Stromal cell of bone marrow (primary cell): Measurements from ENCODE around the gene HDDC3.

Experiments used
- DNase-seq: peaks from one replicate; pipeline ENCODE4 v3.0.0-alpha.2; 2012; ENCODE audit warnings: low read depth

Gene HDDC3

GRCh38 chr15:90931828-90932659 lies at the start of gene HDDC3:
HDDC3 (minus strand) TSS chr15:90932549; CDS start chr15:90932540, 9 bp downstream.
- peak; percentile 74 for DNase-seq

GRCh38 chr15:90982135-90982534 lies 49.8 kb upstream of the HDDC3 start:
- no peak for DNase-seq

- DNase-seq = no peak
These were observed 49.3 kb upstream of the HDDC3 start for GRCh38 chr15:90981681-90982080.

GRCh38 chr15:90979582-90979981 lies 47.2 kb upstream of the HDDC3 start:
- DNase-seq = no peak

- DNase-seq = no peak
These were observed 41.9 kb upstream of the HDDC3 start for GRCh38 chr15:90974216-90974615.

GRCh38 chr15:90972133-90972532 lies 39.8 kb upstream of the HDDC3 start:
- DNase-seq = no peak

GRCh38 chr15:90970274-90970673 lies 37.9 kb upstream of the HDDC3 start:
- no peak for DNase-seq

GRCh38 chr15:90968434-90968833 lies 36.1 kb upstream of the HDDC3 start:
- DNase-seq = no peak

GRCh38 chr15:90967206-90967605 lies 34.9 kb upstream of the HDDC3 start:
- no peak for DNase-seq

GRCh38 chr15:90966262-90966661 lies 33.9 kb upstream of the HDDC3 start:
- DNase-seq = no peak

GRCh38 chr15:90962021-90962420 lies 29.7 kb upstream of the HDDC3 start:
- DNase-seq = no peak

GRCh38 chr15:90960298-90961091 lies 28.1 kb upstream of the HDDC3 start:
- no peak for DNase-seq

- peak; percentile 44 for DNase-seq
These were observed 27.5 kb upstream of the HDDC3 start for GRCh38 chr15:90959894-90960293.

GRCh38 chr15:90959028-90959595 lies 26.8 kb upstream of the HDDC3 start:
- no peak for DNase-seq

GRCh38 chr15:90957791-90958190 lies 25.4 kb upstream of the HDDC3 start:
- no peak for DNase-seq

- DNase-seq = no peak
These were observed 24.9 kb upstream of the HDDC3 start for GRCh38 chr15:90957031-90957790.

GRCh38 chr15:90956274-90957030 lies 24.1 kb upstream of the HDDC3 start:
- no peak for DNase-seq

- no peak for DNase-seq
These were observed 23.4 kb upstream of the HDDC3 start for GRCh38 chr15:90955624-90956273.

GRCh38 chr15:90954712-90955623 lies 22.6 kb upstream of the HDDC3 start, which contains the start of gene RCCD1:
RCCD1 (plus strand) TSS chr15:90954884; CDS start chr15:90956735, 1,851 bp downstream.
- DNase-seq = peak; percentile 91
